ENCODE results near the gene SOD1.
"Not testable (repeated sequence)": the region's sequence is repeated elsewhere in the genome, so short reads cannot be mapped to it uniquely, and the experiment has no call there.

SOD1 gene

DNA sequence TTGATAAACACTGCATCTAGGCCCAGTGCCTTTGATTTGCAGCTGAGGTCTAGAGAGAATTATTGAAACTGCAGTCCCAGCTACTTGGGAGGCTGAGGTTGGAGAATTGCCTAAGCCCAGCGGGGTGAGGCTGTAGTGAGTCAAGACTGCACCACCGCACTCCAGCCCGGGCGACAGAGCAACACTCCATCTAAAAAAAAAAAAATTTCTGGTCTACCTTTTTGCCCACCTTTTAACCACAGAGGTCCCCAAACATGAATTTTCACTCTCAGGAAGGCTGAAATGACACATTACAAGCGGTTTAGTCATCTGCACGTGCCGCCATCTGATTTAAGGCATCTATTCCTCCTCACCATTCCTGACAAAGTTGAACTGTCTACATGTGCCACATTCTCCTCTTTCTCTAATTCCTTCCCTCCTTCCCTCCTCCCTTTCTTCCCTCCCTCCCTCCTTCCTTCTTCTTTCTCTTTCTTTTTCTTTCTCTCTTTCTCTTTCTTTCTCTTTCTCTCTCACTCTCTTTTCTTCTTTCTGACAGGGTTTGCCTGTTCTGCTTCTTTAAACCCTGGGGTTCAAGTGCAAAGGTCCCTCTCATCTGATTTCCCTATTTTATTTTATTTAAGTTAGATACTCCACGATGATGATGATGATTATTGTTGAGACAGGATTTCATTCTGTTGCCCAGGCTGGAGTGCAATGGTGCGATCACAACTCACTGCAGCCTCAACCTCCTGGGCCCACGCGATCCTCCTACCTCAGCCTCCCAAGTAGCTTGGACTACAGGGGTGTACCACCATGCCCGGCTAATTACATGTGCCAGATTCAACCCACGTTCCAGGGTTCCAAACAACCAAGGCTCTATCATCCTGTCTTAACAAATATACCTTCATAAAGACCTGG, 3.0 kb upstream of the SOD1 start:
- FAIRE-seq (no peak), DNase-seq (ENCODE audit: insufficient read length, low spot score) (no peak)
- TF ChIP-seq, protein P1, sequence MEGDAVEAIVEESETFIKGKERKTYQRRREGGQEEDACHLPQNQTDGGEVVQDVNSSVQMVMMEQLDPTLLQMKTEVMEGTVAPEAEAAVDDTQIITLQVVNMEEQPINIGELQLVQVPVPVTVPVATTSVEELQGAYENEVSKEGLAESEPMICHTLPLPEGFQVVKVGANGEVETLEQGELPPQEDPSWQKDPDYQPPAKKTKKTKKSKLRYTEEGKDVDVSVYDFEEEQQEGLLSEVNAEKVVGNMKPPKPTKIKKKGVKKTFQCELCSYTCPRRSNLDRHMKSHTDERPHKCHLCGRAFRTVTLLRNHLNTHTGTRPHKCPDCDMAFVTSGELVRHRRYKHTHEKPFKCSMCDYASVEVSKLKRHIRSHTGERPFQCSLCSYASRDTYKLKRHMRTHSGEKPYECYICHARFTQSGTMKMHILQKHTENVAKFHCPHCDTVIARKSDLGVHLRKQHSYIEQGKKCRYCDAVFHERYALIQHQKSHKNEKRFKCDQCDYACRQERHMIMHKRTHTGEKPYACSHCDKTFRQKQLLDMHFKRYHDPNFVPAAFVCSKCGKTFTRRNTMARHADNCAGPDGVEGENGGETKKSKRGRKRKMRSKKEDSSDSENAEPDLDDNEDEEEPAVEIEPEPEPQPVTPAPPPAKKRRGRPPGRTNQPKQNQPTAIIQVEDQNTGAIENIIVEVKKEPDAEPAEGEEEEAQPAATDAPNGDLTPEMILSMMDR (IDR thresholded peaks at IDR 0.05; ENCODE audit: insufficient read depth, missing control alignments), result no peak

DNA sequence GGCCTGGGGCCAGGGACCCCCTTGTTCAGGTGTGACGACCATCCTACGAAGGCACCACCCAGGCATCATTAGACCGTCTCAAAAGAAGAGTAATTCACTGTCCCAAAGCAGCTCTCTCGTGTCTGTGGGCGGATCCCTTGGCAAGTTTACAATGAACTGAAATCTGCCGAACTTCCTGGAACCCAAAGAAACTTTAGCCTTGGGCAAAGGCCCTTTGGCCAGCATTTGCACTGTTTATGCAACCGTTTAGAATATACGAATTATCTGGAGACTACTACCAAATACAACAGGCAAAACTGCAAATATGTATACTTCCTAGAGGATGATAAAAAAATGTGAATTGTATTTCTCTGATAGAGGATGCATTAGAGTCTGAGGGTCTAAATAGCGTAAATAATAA, 1.4 kb upstream of the SOD1 start:
- TF ChIP-seq, protein P1 (IDR thresholded peaks at IDR 0.05; ENCODE audit: insufficient read depth, missing control alignments), result no peak
- no peak for FAIRE-seq
- DNase-seq (ENCODE audit: insufficient read length, low spot score), result no peak

DNA sequence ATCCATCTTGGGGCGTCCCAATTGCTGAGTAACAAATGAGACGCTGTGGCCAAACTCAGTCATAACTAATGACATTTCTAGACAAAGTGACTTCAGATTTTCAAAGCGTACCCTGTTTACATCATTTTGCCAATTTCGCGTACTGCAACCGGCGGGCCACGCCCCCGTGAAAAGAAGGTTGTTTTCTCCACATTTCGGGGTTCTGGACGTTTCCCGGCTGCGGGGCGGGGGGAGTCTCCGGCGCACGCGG, 282 bp upstream of the SOD1 start:
- no peak for FAIRE-seq
- DNase-seq (ENCODE audit: insufficient read length, low spot score), result no peak
- TF ChIP-seq, protein P1 (IDR thresholded peaks at IDR 0.05; ENCODE audit: insufficient read depth, missing control alignments), result no peak

DNA sequence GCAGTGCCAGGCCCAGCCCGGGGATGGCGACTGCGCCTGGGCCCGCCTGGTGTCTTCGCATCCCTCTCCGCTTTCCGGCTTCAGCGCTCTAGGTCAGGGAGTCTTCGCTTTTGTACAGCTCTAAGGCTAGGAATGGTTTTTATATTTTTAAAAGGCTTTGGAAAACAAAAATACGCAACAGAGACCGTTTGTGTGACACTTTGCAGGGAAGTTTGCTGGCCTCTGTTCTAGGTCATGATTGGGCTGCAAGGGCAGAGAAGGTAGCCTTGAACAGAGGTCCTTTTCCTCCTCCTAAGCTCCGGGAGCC, 719 bp downstream of the SOD1 start:
- DNase-seq (ENCODE audit: insufficient read length, low spot score), result no peak
- TF ChIP-seq, protein P1 (IDR thresholded peaks at IDR 0.05; ENCODE audit: insufficient read depth, missing control alignments), result no peak
- FAIRE-seq, result no peak

DNA sequence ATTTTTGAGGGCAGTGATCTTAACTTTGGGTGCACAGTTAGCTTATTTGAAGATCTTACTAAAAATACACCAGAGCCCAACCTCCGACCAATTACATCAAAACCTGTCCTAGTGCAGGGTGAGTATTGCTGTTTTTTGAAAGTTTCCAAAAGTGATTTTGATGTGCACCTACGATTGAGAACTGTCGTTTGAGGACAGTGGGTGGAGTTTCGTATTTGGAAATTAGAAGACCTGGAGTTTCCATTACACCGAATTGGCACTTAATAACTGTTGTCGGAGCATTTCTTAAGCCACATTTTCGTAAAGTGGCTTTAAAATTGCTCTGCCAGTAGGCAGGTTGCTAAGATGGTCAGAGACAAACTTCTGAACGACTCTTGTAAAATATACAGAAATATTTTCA, 1.1 kb downstream of the SOD1 start:
- FAIRE-seq, result no peak
- TF ChIP-seq, protein P1 (IDR thresholded peaks at IDR 0.05; ENCODE audit: insufficient read depth, missing control alignments), result no peak
- no peak for DNase-seq (ENCODE audit: insufficient read length, low spot score)

DNA sequence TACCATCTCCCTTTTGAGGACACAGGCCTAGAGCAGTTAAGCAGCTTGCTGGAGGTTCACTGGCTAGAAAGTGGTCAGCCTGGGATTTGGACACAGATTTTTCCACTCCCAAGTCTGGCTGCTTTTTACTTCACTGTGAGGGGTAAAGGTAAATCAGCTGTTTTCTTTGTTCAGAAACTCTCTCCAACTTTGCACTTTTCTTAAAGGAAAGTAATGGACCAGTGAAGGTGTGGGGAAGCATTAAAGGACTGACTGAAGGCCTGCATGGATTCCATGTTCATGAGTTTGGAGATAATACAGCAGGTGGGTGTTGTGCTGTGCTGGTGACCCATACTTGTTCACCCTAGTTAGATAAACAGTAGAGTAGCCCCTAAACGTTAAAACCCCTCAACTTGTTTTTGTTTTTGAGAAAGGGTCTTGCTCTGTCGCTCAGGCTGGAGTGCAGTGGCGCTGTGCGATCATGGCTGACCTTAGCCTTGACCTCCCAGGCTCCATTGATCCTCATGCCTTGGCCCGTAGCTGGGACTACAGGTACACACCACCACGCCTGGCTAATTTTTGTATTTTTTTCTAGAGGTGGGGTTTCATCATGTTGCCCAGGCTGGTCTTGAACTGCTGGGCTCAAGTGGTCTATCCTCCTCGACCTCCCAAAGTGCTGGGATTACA, 4.2 kb downstream of the SOD1 start:
- DNase-seq (ENCODE audit: insufficient read length, low spot score) (no peak), FAIRE-seq (no peak)
- TF ChIP-seq, protein P1 (IDR thresholded peaks at IDR 0.05; ENCODE audit: insufficient read depth, missing control alignments), result no peak

DNA sequence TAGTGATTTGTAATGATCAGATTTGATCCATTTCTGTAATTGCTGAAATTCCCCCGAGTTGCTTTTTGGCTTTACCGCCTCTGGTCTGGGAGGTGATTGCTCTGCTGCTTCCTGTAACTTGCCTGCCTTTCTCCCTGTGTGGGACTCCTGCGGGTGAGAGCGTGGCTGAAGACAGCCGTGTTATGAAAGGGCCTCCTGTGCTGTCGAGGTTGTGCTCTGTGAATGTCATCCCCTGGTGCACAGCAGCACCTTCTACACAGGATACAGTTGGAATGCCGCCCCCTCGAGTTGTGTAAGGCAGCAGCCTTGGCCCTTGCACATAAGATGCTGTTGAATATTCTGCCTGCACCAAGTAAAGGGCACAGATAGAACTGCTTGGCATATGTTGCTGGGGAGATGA, 5.9 kb downstream of the SOD1 start:
- no peak for DNase-seq (ENCODE audit: insufficient read length, low spot score)
- FAIRE-seq, result no peak

DNA sequence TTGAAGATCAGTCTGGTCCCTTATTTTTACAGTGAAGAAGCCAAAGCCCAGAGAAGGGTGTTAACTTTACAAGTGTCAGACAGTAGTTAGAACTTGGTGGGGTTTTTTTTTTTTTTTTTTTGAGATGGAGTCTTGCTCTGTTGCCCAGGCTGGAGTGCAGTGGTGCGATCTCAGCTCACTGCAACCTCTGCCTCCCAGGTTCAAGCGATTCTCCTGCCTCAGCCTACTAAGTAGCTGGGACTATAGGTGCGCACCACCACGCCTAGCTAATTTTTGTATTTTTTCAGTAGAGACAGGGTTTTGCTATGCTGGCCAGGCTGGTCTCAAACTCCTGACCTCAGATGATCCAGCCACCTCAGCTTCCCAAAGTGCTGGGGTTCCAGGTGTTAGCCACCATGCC, 6.4 kb downstream of the SOD1 start:
- FAIRE-seq; DNase-seq (ENCODE audit: insufficient read length, low spot score): not testable (repeated sequence)

More for the DNA sequence above, 5.9 kb downstream of the SOD1 start:
- TF ChIP-seq, protein P1 (IDR thresholded peaks at IDR 0.05; ENCODE audit: insufficient read depth, missing control alignments), result no peak

Data from D721Med (cell line).